H9 (cell line): ENCODE measurements around the gene JPT2. TPM values are rescaled to one million over a fixed set of nuclear protein-coding genes. Genes with fewer than 3 reads are reported as not detected.

Experiments
- DNase-seq: peaks from one replicate; pipeline ENCODE4 v3.0.0-alpha.2; 2017
- H2AFZ ChIP-seq: one replicate; pipeline ENCODE4 v1.6.1; 2013; ENCODE audit warnings: mild to moderate bottlenecking, low read length, control low read depth, moderate library complexity
- H2AK5ac ChIP-seq: 2 replicates; pipeline ENCODE4 v1.6.1; 2013; ENCODE audit warnings: low read length, control low read depth, mixed read lengths; ENCODE audit not compliant: insufficient read length
- H2BK120ac ChIP-seq: one replicate; pipeline ENCODE4 v1.6.1; 2013; ENCODE audit warnings: low read depth, mild to moderate bottlenecking, low read length, control low read depth, inconsistent platforms; ENCODE audit not compliant: poor library complexity, severe bottlenecking
- H2BK12ac ChIP-seq: 2 replicates; pipeline ENCODE4 v1.6.1; 2013; ENCODE audit warnings: low read length, control low read depth, mixed read lengths, low read depth; ENCODE audit not compliant: insufficient read length
- H2BK15ac ChIP-seq: 2 replicates; pipeline ENCODE4 v1.6.1; 2013; ENCODE audit warnings: low read depth, low read length, control low read depth
- H2BK20ac ChIP-seq: one replicate; pipeline ENCODE4 v1.6.1; 2013; ENCODE audit warnings: low read depth, mild to moderate bottlenecking, low read length, control low read depth, inconsistent platforms; ENCODE audit not compliant: poor library complexity, severe bottlenecking
- H2BK5ac ChIP-seq: 2 replicates; pipeline ENCODE4 v1.6.1; 2013; ENCODE audit warnings: low read length, control low read depth, mixed read lengths; ENCODE audit not compliant: insufficient read length
- H3K14ac ChIP-seq: 2 replicates; pipeline ENCODE4 v1.6.1; 2013; ENCODE audit warnings: low read length, control low read depth; ENCODE audit not compliant: insufficient read depth
- H3K18ac ChIP-seq: 2 replicates; pipeline ENCODE4 v1.6.1; 2013; ENCODE audit warnings: low read depth, mild to moderate bottlenecking, mixed read lengths, low read length, control low read depth; ENCODE audit not compliant: insufficient read length
- H3K23ac ChIP-seq: 2 replicates; pipeline ENCODE4 v1.6.1; 2013; ENCODE audit warnings: low read length, control low read depth, mixed read lengths, low read depth; ENCODE audit not compliant: insufficient read length
- H3K23me2 ChIP-seq: 2 replicates; pipeline ENCODE4 v1.6.1; 2013; ENCODE audit warnings: low read depth, mild to moderate bottlenecking, mixed read lengths, low read length, control low read depth; ENCODE audit not compliant: insufficient read length, poor library complexity, severe bottlenecking
- H3K27ac ChIP-seq: 2 replicates; pipeline ENCODE4 v1.5.1; 2013; ENCODE audit warnings: low read length, control low read depth, mixed read lengths, low read depth; ENCODE audit not compliant: insufficient read length
- H3K27me3 ChIP-seq: 2 replicates; pipeline ENCODE4 v1.6.1; 2013; ENCODE audit warnings: low read length, control low read depth, inconsistent platforms; ENCODE audit not compliant: insufficient read depth
- H3K4ac ChIP-seq: 2 replicates; pipeline ENCODE4 v1.6.1; 2013; ENCODE audit warnings: low read depth, mild to moderate bottlenecking, control low read depth, inconsistent platforms, low read length, moderate library complexity
- H3K4me1 ChIP-seq: 2 replicates; pipeline ENCODE4 v1.6.1; 2013; ENCODE audit warnings: low read length, control low read depth, inconsistent platforms; ENCODE audit not compliant: insufficient read depth
- H3K4me2 ChIP-seq: 2 replicates; pipeline ENCODE4 v1.6.1; 2013; ENCODE audit warnings: low read length, control low read depth, mixed read lengths; ENCODE audit not compliant: insufficient read length, insufficient read depth
- H3K56ac ChIP-seq: 2 replicates; pipeline ENCODE4 v1.6.1; 2013; ENCODE audit warnings: low read depth, mild to moderate bottlenecking, mixed read lengths, low read length, control low read depth; ENCODE audit not compliant: insufficient read length
- H3K79me1 ChIP-seq: 2 replicates; pipeline ENCODE4 v1.6.1; 2013; ENCODE audit warnings: low read depth, mild to moderate bottlenecking, moderate library complexity, low read length, control low read depth, inconsistent platforms; ENCODE audit not compliant: insufficient read depth, poor library complexity, severe bottlenecking
- H3K79me2 ChIP-seq: 2 replicates; pipeline ENCODE4 v1.6.1; 2013; ENCODE audit warnings: low read length, control low read depth, inconsistent platforms; ENCODE audit not compliant: insufficient read depth
- H3K9ac ChIP-seq: 2 replicates; pipeline ENCODE4 v1.6.1; 2013; ENCODE audit warnings: low read length, control low read depth, mixed read lengths; ENCODE audit not compliant: insufficient read length; ENCODE audit errors: extremely low read depth
- H3K9me3 ChIP-seq: one replicate; pipeline ENCODE4 v1.6.1; 2013; ENCODE audit warnings: low read depth, low read length, inconsistent platforms; ENCODE audit not compliant: control insufficient read depth
- H3T11ph ChIP-seq: one replicate; pipeline ENCODE4 v1.6.1; 2013; ENCODE audit warnings: mild to moderate bottlenecking, low read length, control low read depth, inconsistent platforms
- H4K20me1 ChIP-seq: one replicate; pipeline ENCODE4 v1.6.1; 2013; ENCODE audit not compliant: control insufficient read depth, insufficient read length, insufficient read depth
- H4K5ac ChIP-seq: 2 replicates; pipeline ENCODE4 v1.6.1; 2013; ENCODE audit warnings: low read depth, mild to moderate bottlenecking, mixed read lengths, low read length, control low read depth; ENCODE audit not compliant: insufficient read length
- H4K8ac ChIP-seq: replicated peaks from 2 replicates; pipeline ENCODE4 v1.6.1; 2013; ENCODE audit warnings: low read length, control low read depth, mixed read lengths, low read depth; ENCODE audit not compliant: insufficient read length
- H4K91ac ChIP-seq: 2 replicates; pipeline ENCODE4 v1.6.1; 2013; ENCODE audit warnings: low read depth, mild to moderate bottlenecking, moderate library complexity, mixed read lengths, low read length, control low read depth; ENCODE audit not compliant: insufficient read length
- H3K27ac Mint-ChIP-seq, 3 experiments: 2 replicates in 2 of 3; 3 replicates in 1 of 3; pipeline ENCODE4 v1.8.0; 2020 to 2021; ENCODE audit warnings: mixed read lengths in 3 of 3, mild to moderate bottlenecking in 1 of 3, moderate library complexity in 1 of 3
- H3K27me3 Mint-ChIP-seq: 2 replicates; pipeline ENCODE4 v1.8.0; 2021; ENCODE audit warnings: low read depth, mild to moderate bottlenecking, moderate library complexity, mixed read lengths
- H3K36me3 Mint-ChIP-seq, 3 experiments: 2 replicates in 2 of 3; 3 replicates in 1 of 3; pipeline ENCODE4 v1.8.0; 2020 to 2021; ENCODE audit warnings: low read depth in 3 of 3, mixed read lengths in 3 of 3; ENCODE audit not compliant: insufficient read depth in 1 of 3
- H3K4me1 Mint-ChIP-seq, 2 experiments: 2 replicates each; pipeline ENCODE4 v1.8.0; 2020; ENCODE audit warnings: mixed read lengths in 2 of 2
- H3K4me3 Mint-ChIP-seq, 2 experiments: 2 replicates in 1 of 2; 3 replicates in 1 of 2; pipeline ENCODE4 v1.8.0; 2020 to 2021; ENCODE audit warnings: mild to moderate bottlenecking in 2 of 2, mixed read lengths in 2 of 2, moderate library complexity in 1 of 2
- H3K9me3 Mint-ChIP-seq, 2 experiments: 2 replicates in 1 of 2; 3 replicates in 1 of 2; pipeline ENCODE4 v1.8.0; 2020; ENCODE audit warnings: mild to moderate bottlenecking in 2 of 2, mixed read lengths in 2 of 2, moderate library complexity in 1 of 2
- WGBS: extraction: QIAGEN DNeasy Blood & Tissue Kit; methylation state at CpG from one replicate; pipeline ENCODE4 v1.1.7; 2013; ENCODE audit warnings: missing lambda C conversion rate, low lambda C conversion rate, mixed read lengths; ENCODE audit not compliant: insufficient read length; ENCODE audit errors: extremely low coverage; 5-methylcytosine and 5-hydroxymethylcytosine counted together
- total RNA-seq: library from RNA; stranded (reverse); gene quantifications from 2 replicates; pipeline ENCODE4 v1.2.1, GENCODE V29; 2021
- TF ChIP-seq, protein P1 (sequence below): fragments of 200-600 bp; sonication (generic); conservative IDR thresholded peaks from 3 replicates; pipeline ENCODE4 v1.8.0; 2021; ENCODE audit warnings: antibody characterized with exemption, mild to moderate bottlenecking

The JPT2 gene
- total RNA-seq, 1 experiment from 2014 or later: 206 TPM

DNA sequence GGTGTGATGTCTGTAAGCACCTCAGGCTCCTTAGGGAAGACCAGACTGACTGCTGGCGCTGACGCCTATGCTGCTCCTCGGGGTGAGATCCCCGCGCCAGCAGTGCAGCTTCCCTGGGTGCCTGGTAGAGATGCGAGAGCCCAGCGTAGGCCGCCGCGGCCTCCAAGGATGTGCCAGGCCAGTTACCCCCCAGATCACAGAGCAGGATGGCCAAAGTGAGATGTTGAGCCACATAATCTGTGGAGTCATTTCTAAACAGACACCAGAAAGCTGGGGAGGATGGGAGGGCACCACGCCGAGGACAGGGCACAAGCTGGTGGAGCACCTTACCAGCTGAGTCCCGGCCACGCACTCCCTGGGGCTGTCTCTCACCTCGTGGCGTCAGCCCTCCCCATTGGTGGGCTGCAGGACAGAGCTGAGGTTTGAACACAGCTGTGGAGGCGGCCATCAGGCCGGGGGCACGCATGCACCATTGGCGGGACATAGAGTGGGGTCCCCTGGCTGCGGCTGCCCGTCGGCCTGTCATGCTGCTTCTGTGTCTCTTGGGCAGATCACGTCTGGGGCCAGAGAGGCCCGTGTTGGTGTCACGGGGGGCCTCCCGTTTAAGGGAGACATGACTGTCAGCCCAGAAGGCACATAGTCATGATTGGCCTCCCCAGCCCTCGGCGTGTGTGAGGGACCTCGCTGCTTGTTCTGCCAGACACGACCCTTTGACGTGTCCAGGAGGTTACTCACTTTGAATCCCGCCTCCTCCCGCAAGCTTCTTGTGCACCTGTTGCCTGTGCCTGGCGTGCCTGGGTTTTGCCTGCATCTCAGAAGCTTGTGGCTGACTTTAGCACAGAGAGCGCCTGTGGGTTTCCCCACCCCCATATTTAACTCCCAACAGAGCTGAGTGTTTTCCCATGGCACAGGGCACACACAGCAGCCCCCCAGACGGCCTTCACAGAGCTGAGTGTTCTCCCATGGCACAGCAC is 49.9 kb downstream of the JPT2 start:
- no peak overlapping the region for H3K4me3 Mint-ChIP-seq
- Histone ChIP-seq H3K79me2 (no peaks in the 10 kb centered on the region), H4K8ac (peak overlapping the region; percentile 2), H2BK120ac (no peak overlapping the region), H3K9me3 (no peaks in the 10 kb centered on the region), H4K5ac (no peak overlapping the region), H2BK15ac (no peak overlapping the region), H3K4me1 (no peaks in the 10 kb centered on the region), H3K9ac (no peak overlapping the region), H4K20me1 (no peaks in the 10 kb centered on the region), H3K79me1 (no peaks in the 10 kb centered on the region), H4K91ac (no peak overlapping the region), H3K56ac (no peak overlapping the region), H3K14ac (no peak overlapping the region; the same call in 1 of the 2 replicates), H2BK5ac (no peak overlapping the region), H2BK20ac (no peak overlapping the region), H3K27ac (no peak overlapping the region), H3K23ac (no peak overlapping the region), H2AK5ac (no peak overlapping the region), H3K4ac (no peak overlapping the region), H3K27me3 (no peaks in the 10 kb centered on the region), H3K23me2 (no peaks in the 10 kb centered on the region), H2BK12ac (no peak overlapping the region), H3T11ph (no peak overlapping the region), H3K18ac (no peak overlapping the region), H3K4me2 (no peak overlapping the region), H2AFZ (no peak overlapping the region)
- peaks cover 0 to 4% of the 10 kb centered on the region in 2 experiments; a peak in 2 of 4 replicates for H3K4me1 Mint-ChIP-seq
- H3K27ac Mint-ChIP-seq: peak overlapping the region in 1 of 3 experiments; percentile 61; a peak in 3 of 7 replicates
- peaks cover 2 to 22% (median 20%) of the 10 kb centered on the region in 3 experiments; a peak in 6 of 7 replicates for H3K36me3 Mint-ChIP-seq
- WGBS: no CpG with 5 or more reads among the region's 37 CpGs
- no peaks in the 10 kb centered on the region for H3K27me3 Mint-ChIP-seq
- TF ChIP-seq, protein P1, sequence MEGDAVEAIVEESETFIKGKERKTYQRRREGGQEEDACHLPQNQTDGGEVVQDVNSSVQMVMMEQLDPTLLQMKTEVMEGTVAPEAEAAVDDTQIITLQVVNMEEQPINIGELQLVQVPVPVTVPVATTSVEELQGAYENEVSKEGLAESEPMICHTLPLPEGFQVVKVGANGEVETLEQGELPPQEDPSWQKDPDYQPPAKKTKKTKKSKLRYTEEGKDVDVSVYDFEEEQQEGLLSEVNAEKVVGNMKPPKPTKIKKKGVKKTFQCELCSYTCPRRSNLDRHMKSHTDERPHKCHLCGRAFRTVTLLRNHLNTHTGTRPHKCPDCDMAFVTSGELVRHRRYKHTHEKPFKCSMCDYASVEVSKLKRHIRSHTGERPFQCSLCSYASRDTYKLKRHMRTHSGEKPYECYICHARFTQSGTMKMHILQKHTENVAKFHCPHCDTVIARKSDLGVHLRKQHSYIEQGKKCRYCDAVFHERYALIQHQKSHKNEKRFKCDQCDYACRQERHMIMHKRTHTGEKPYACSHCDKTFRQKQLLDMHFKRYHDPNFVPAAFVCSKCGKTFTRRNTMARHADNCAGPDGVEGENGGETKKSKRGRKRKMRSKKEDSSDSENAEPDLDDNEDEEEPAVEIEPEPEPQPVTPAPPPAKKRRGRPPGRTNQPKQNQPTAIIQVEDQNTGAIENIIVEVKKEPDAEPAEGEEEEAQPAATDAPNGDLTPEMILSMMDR: no peak
- no peaks in the 10 kb centered on the region for H3K9me3 Mint-ChIP-seq
- DNase-seq: no peak
